Smooth muscle cell of the coronary artery (primary cell): ENCODE data around the gene SCN2B. TPM values are rescaled to one million over a fixed set of nuclear protein-coding genes. Genes with fewer than 3 reads are reported as not detected.

Experiments
- total RNA-seq: library from RNA; depleted of rRNA; stranded (reverse); fragments of >200 nt; gene quantifications from 2 replicates; pipeline ENCODE4 v1.2.3, GENCODE V29; 2014; ENCODE audit warnings: low replicate concordance

Gene SCN2B
- not detected in 2 replicates for total RNA-seq

GRCh38 chr11:118175993-118176777, at the start of gene SCN2B:
TSS of gene SCN2B (minus strand) at chr11:118176639. CDS start at chr11:118176431, 208 bp downstream.

GRCh38 chr11:118224511-118225188, 48.2 kb upstream of the SCN2B start, which contains the start of gene JAML:
TSS of gene JAML (minus strand) at chr11:118225011. CDS start at chr11:118214866, 10,145 bp downstream.

GRCh38 chr11:118152552-118153471, 23.6 kb downstream of the SCN2B start, which contains the start of gene SCN4B:
TSS of gene SCN4B (minus strand) at chr11:118152823. CDS start at chr11:118152673, 150 bp downstream.

Other genes starting within 250 kb of the SCN2B start
- not detected in 2 replicates for gene TMPRSS13, start 247.2 kb downstream of the SCN2B start, total RNA-seq
- gene IL10RA, start 190.2 kb downstream of the SCN2B start, total RNA-seq = 0.08 TPM in 1 of 2 replicates, not detected in the other
- gene TMPRSS4, start 99.6 kb downstream of the SCN2B start, total RNA-seq = not detected in 2 replicates
- gene SMIM35, start 89.7 kb downstream of the SCN2B start, total RNA-seq = not detected in 2 replicates
- gene SCN4B, start 23.8 kb downstream of the SCN2B start, total RNA-seq = not detected in 2 replicates
- gene JAML, start 48.4 kb upstream of the SCN2B start, total RNA-seq = not detected in 2 replicates
- 0.12 and 1.1 TPM in 2 replicates for gene MPZL3, start 75.7 kb upstream of the SCN2B start, total RNA-seq
- 0.08 and 0.94 TPM in 2 replicates for gene MPZL2, start 87.7 kb upstream of the SCN2B start, total RNA-seq
- not detected in 2 replicates for gene CD3E, start 128.1 kb upstream of the SCN2B start, total RNA-seq
- not detected in 2 replicates for gene CD3D, start 166.1 kb upstream of the SCN2B start, total RNA-seq
- gene CD3G, start 167.7 kb upstream of the SCN2B start, total RNA-seq = not detected in 2 replicates
- gene UBE4A, start 183.0 kb upstream of the SCN2B start, total RNA-seq = 13.3 and 26.5 TPM in 2 replicates
- gene ATP5MG, start 225.0 kb upstream of the SCN2B start, total RNA-seq = 126 and 165 TPM in 2 replicates